HEK293 (cell line): ENCODE results near the gene ELL.

ENCODE experiments used
- CTCF ChIA-PET: fragments of 350-600 bp; formaldehyde crosslinking; extraction: SDS; loops from one replicate; lab custom pipeline; 2021; ENCODE audit warnings: antibody characterized with exemption; lab: Yijun Ruan, JAX
- POLR2A ChIA-PET: fragments of 300-600 bp; formaldehyde crosslinking; extraction: SDS; loops from one replicate; lab custom pipeline; 2020; ENCODE audit warnings: antibody characterized with exemption, inconsistent platforms; lab: Yijun Ruan, JAX
- H3K27ac ChIP-seq: fragments of 200-500 bp; sonication (Bioruptor generic); 2 replicates; pipeline ENCODE4 v1.5.1; 2014; ENCODE audit warnings: low read depth, low read length, control low read depth, inconsistent platforms; ENCODE audit errors: extremely low read depth
- H3K36me3 ChIP-seq, 2 experiments: fragments of 200-500 bp in 1 of 2; sonication (Bioruptor generic) in 1 of 2; 1 replicate in 1 of 2; 2 replicates in 1 of 2; pipeline ENCODE4 v1.5.1; 2014 to 2017; ENCODE audit warnings: inconsistent platforms in 2 of 2, low read length in 2 of 2; ENCODE audit not compliant: control insufficient read depth in 2 of 2, insufficient read depth in 1 of 2
- H3K4me1 ChIP-seq: fragments of 200-500 bp; sonication (Bioruptor generic); 2 replicates; pipeline ENCODE4 v1.5.1; 2014; ENCODE audit warnings: mild to moderate bottlenecking, low read length, inconsistent platforms; ENCODE audit not compliant: control insufficient read depth, insufficient read depth
- H3K4me3 ChIP-seq: 2 replicates; pipeline ENCODE4 v1.5.1; 2011; ENCODE audit warnings: low read depth, mild to moderate bottlenecking, control low read depth, low read length, moderate library complexity
- H3K9me3 ChIP-seq: fragments of 200-500 bp; sonication (Bioruptor generic); 2 replicates; pipeline ENCODE4 v1.5.1; 2014; ENCODE audit warnings: low read depth, low read length, inconsistent platforms; ENCODE audit not compliant: control insufficient read depth, insufficient read depth
- IKZF3 ChIP-seq: fragments of 450-650 bp; IDR thresholded peaks from 2 replicates; pipeline ENCODE4 v1.5.0; 2018; ENCODE audit warnings: missing biosample characterization, mild to moderate bottlenecking, missing genetic modification characterization, moderate library complexity
- OSR2 ChIP-seq: fragments of 450-650 bp; formaldehyde crosslinking; IDR thresholded peaks from 2 replicates; pipeline ENCODE4 v1.5.1; 2016; ENCODE audit warnings: missing biosample characterization, missing genetic modification characterization
- SP2 ChIP-seq: fragments of 450-650 bp; formaldehyde crosslinking; IDR thresholded peaks from 2 replicates; pipeline ENCODE4 v1.5.1; 2016; ENCODE audit warnings: missing biosample characterization, missing genetic modification characterization
- ZBTB48 ChIP-seq: fragments of 450-650 bp; formaldehyde crosslinking; IDR thresholded peaks from 2 replicates; pipeline ENCODE4 v1.5.1; 2016; ENCODE audit warnings: missing biosample characterization, missing genetic modification characterization
- ZFP69B ChIP-seq: fragments of 450-650 bp; formaldehyde crosslinking; IDR thresholded peaks from 2 replicates; pipeline ENCODE4 v1.5.1; 2016; ENCODE audit warnings: missing biosample characterization, missing genetic modification characterization
- ZNF146 ChIP-seq: fragments of 450-650 bp; formaldehyde crosslinking; IDR thresholded peaks from 2 replicates; pipeline ENCODE4 v1.5.1; 2016; ENCODE audit warnings: missing biosample characterization, missing genetic modification characterization
- ZNF202 ChIP-seq: fragments of 450-650 bp; formaldehyde crosslinking; IDR thresholded peaks from 2 replicates; pipeline ENCODE4 v1.5.1; 2016; ENCODE audit warnings: missing biosample characterization, missing genetic modification characterization, borderline replicate concordance
- ZNF37A ChIP-seq: fragments of 450-650 bp; IDR thresholded peaks from 2 replicates; pipeline ENCODE4 v1.5.1; 2018; ENCODE audit warnings: missing biosample characterization, missing genetic modification characterization
- ZNF394 ChIP-seq: fragments of 450-650 bp; formaldehyde crosslinking; IDR thresholded peaks from 2 replicates; pipeline ENCODE4 v1.5.1; 2016; ENCODE audit warnings: missing biosample characterization, missing genetic modification characterization, mild to moderate bottlenecking, moderate library complexity, borderline replicate concordance
- ZNF549 ChIP-seq: fragments of 450-650 bp; IDR thresholded peaks from 2 replicates; pipeline ENCODE4 v1.5.1; 2018; ENCODE audit warnings: missing biosample characterization, missing genetic modification characterization, mild to moderate bottlenecking, inconsistent platforms, moderate library complexity
- ZNF600 ChIP-seq: fragments of 450-650 bp; formaldehyde crosslinking; IDR thresholded peaks from 2 replicates; pipeline ENCODE4 v1.5.1; 2016; ENCODE audit warnings: missing biosample characterization, missing genetic modification characterization
- ZNF623 ChIP-seq: fragments of 450-650 bp; formaldehyde crosslinking; IDR thresholded peaks from 2 replicates; pipeline ENCODE4 v1.5.1; 2016; ENCODE audit warnings: missing biosample characterization, missing genetic modification characterization
- ZNF654 ChIP-seq: fragments of 450-650 bp; formaldehyde crosslinking; IDR thresholded peaks from 2 replicates; pipeline ENCODE4 v1.5.1; 2016; ENCODE audit warnings: low read depth, missing biosample characterization, missing genetic modification characterization
- ZNF664 ChIP-seq: fragments of 450-650 bp; formaldehyde crosslinking; IDR thresholded peaks from 2 replicates; pipeline ENCODE4 v1.5.1; 2016; ENCODE audit warnings: missing biosample characterization, missing genetic modification characterization
- ZNF792 ChIP-seq: fragments of 450-650 bp; formaldehyde crosslinking; IDR thresholded peaks from 2 replicates; pipeline ENCODE4 v1.5.1; 2016; ENCODE audit warnings: missing biosample characterization, missing genetic modification characterization
- ZSCAN30 ChIP-seq: fragments of 450-650 bp; IDR thresholded peaks from 2 replicates; pipeline ENCODE4 v1.5.1; 2018; ENCODE audit warnings: missing biosample characterization, mild to moderate bottlenecking, missing genetic modification characterization, moderate library complexity
- TF ChIP-seq, protein P1 (sequence below): fragments of 450-650 bp; formaldehyde crosslinking; conservative IDR thresholded peaks from 2 replicates; pipeline ENCODE4 v1.5.1; 2016; ENCODE audit warnings: low read depth, missing biosample characterization, missing genetic modification characterization
- TF ChIP-seq, protein P2 (sequence below): fragments of 450-650 bp; formaldehyde crosslinking; IDR thresholded peaks from 2 replicates; pipeline ENCODE4 v1.5.1; 2016; ENCODE audit warnings: missing biosample characterization, missing genetic modification characterization
- TF ChIP-seq, protein P3 (sequence below): fragments of 450-650 bp; formaldehyde crosslinking; IDR thresholded peaks from 2 replicates; pipeline ENCODE4; 2016; ENCODE audit warnings: missing biosample characterization, missing genetic modification characterization
- TF ChIP-seq, protein P4 (sequence below): fragments of 450-650 bp; IDR thresholded peaks from 2 replicates; pipeline ENCODE4 v1.5.1; 2018; ENCODE audit warnings: missing biosample characterization, missing genetic modification characterization

ELL gene

DNA sequence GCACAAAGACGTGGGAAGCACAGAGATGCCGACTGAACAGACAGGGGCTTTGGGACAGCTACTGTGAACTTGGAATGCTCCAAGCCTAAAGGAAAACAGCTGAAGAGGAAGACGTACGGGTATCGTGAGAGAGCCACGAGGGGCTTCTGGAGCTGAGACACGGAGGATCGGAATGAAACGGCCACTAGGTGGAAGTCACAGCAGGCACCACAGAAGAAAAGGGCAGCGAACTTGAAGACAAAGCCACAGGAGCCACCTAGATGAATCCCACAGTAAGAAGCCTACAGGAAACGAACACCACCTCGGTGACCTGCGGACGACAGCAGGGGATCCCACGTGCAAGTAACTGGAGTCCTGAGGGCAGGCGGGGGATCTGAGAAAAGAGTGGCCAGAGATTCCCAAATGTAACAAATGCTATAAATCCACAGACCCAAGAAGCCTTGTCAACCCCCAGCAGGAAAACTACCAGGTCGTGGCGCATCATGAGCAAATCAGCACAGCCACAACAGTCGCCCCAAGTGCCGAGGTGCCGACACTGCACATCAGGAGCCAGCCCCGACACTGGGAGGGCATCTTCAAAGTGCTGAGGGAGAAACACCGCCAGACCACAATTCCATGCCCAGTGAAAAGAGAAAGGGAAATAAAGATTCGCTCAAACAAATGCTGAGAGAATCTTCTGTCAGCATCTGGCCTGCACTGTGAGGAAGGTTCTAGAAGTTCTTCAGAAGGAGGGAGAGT, 44.7 kb downstream of the ELL start:
- no peaks in the 10 kb centered on the region for H3K36me3 ChIP-seq
- POLR2A ChIA-PET: no interaction called here
- CTCF ChIA-PET: interaction anchor here (0.5 to 0.9 kb wide), 2 partner anchors 121 to 301 kb away, joined by 3 read pairs; no protein-coding TSS in a partner anchor
- TF ChIP-seq ZFP69B (tag by site-specific recombination) (no peak), ZNF37A (no peak), ZNF654 (tag by site-specific recombination) (peak; percentile 36)
- TF ChIP-seq, all 188 proteins: peak for 1
- no peaks in the 10 kb centered on the region for H3K9me3 ChIP-seq
- H3K27ac ChIP-seq: no peak overlapping the region
- no peak overlapping the region for H3K4me3 ChIP-seq
- no peaks in the 10 kb centered on the region; the same call in 1 of the 2 replicates for H3K4me1 ChIP-seq

DNA sequence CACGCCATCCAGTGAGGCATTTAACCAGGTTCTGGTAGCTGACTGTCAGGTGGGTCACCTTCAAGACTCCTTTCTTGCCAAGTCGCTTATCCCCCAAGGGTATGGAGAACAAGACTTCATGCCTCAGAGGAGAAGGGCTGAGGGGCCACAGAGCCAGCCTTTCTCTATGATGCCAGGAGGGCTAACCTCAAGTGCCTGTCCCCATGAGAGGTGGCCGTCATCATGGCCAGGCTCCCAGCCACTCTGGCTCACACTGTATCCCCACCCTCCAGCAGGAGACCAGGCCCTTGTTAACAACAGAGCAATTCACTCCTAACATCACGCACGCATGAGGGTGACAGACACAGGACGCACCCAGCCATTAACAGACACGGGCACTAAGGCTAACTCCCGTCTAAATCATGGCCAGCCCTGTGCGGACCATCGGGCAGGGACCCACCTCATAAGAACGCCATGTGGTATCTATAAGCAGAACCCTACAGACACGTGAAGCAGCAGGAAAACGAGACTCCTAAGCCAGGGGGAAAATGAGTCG, 45.3 kb downstream of the ELL start:
- TF ChIP-seq ZSCAN30 (tag by site-specific recombination) (no peak), SP2 (tag by site-specific recombination) (no peak), ZNF664 (tag by site-specific recombination) (no peak), ZNF549 (no peak), ZNF623 (tag by site-specific recombination) (no peak), ZNF600 (no peak), ZBTB48 (tag by site-specific recombination) (no peak), IKZF3 (no peak), ZNF202 (tag by site-specific recombination) (no peak), ZNF146 (tag by site-specific recombination) (no peak), OSR2 (tag by site-specific recombination) (no peak), ZNF792 (tag by site-specific recombination) (no peak), ZNF394 (tag by site-specific recombination) (no peak)
- TF ChIP-seq, protein P1, sequence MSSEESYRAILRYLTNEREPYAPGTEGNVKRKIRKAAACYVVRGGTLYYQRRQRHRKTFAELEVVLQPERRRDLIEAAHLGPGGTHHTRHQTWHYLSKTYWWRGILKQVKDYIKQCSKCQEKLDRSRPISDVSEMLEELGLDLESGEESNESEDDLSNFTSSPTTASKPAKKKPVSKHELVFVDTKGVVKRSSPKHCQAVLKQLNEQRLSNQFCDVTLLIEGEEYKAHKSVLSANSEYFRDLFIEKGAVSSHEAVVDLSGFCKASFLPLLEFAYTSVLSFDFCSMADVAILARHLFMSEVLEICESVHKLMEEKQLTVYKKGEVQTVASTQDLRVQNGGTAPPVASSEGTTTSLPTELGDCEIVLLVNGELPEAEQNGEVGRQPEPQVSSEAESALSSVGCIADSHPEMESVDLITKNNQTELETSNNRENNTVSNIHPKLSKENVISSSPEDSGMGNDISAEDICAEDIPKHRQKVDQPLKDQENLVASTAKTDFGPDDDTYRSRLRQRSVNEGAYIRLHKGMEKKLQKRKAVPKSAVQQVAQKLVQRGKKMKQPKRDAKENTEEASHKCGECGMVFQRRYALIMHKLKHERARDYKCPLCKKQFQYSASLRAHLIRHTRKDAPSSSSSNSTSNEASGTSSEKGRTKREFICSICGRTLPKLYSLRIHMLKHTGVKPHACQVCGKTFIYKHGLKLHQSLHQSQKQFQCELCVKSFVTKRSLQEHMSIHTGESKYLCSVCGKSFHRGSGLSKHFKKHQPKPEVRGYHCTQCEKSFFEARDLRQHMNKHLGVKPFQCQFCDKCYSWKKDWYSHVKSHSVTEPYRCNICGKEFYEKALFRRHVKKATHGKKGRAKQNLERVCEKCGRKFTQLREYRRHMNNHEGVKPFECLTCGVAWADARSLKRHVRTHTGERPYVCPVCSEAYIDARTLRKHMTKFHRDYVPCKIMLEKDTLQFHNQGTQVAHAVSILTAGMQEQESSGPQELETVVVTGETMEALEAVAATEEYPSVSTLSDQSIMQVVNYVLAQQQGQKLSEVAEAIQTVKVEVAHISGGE (tag by site-specific recombination): no peak
- TF ChIP-seq, protein P2, sequence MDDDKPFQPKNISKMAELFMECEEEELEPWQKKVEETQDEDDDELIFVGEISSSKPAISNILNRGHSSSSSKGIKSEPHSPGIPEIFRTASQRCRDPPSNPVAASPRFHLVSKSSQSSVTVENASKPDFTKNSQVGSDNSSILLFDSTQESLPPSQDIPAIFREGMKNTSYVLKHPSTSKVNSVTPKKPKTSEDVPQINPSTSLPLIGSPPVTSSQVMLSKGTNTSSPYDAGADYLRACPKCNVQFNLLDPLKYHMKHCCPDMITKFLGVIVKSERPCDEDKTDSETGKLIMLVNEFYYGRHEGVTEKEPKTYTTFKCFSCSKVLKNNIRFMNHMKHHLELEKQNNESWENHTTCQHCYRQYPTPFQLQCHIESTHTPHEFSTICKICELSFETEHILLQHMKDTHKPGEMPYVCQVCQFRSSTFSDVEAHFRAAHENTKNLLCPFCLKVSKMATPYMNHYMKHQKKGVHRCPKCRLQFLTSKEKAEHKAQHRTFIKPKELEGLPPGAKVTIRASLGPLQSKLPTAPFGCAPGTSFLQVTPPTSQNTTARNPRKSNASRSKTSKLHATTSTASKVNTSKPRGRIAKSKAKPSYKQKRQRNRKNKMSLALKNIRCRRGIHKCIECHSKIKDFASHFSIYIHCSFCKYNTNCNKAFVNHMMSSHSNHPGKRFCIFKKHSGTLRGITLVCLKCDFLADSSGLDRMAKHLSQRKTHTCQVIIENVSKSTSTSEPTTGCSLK (tag by site-specific recombination): no peak
- TF ChIP-seq, protein P3, sequence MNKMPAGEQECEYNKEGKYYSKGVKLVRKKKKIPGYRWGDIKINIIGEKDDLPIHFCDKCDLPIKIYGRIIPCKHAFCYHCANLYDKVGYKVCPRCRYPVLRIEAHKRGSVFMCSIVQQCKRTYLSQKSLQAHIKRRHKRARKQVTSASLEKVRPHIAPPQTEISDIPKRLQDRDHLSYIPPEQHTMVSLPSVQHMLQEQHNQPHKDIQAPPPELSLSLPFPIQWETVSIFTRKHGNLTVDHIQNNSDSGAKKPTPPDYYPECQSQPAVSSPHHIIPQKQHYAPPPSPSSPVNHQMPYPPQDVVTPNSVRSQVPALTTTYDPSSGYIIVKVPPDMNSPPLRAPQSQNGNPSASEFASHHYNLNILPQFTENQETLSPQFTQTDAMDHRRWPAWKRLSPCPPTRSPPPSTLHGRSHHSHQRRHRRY (tag by site-specific recombination): no peak
- TF ChIP-seq, protein P4, sequence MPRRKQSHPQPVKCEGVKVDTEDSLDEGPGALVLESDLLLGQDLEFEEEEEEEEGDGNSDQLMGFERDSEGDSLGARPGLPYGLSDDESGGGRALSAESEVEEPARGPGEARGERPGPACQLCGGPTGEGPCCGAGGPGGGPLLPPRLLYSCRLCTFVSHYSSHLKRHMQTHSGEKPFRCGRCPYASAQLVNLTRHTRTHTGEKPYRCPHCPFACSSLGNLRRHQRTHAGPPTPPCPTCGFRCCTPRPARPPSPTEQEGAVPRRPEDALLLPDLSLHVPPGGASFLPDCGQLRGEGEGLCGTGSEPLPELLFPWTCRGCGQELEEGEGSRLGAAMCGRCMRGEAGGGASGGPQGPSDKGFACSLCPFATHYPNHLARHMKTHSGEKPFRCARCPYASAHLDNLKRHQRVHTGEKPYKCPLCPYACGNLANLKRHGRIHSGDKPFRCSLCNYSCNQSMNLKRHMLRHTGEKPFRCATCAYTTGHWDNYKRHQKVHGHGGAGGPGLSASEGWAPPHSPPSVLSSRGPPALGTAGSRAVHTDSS (tag by site-specific recombination): no peak
- H3K27ac ChIP-seq: no peak overlapping the region
- H3K9me3 ChIP-seq: no peaks in the 10 kb centered on the region
- CTCF ChIA-PET: interaction anchor here (0.5 to 0.9 kb wide), 3 partner anchors 26 to 389 kb away, joined by 3 to 4 read pairs (median 3); no protein-coding TSS in a partner anchor
- POLR2A ChIA-PET: no interaction called here
- H3K36me3 ChIP-seq: no peaks in the 10 kb centered on the region
- no peak overlapping the region for H3K4me3 ChIP-seq
- H3K4me1 ChIP-seq: no peaks in the 10 kb centered on the region; the same call in 1 of the 2 replicates
